ENCODE measurements around the gene GDF10. TPM values are rescaled to one million over a fixed set of nuclear protein-coding genes. Genes with fewer than 3 reads are reported as not detected.

GDF10 gene
- total RNA-seq, 4 donors from 2014 or later = 5.8 to 29.7 (median 10.8) TPM

GRCh38 chr10:47310090-47310505 is 10.1 kb downstream of the GDF10 start:
- no peak overlapping the region for H3K4me3 ChIP-seq
- H3K9me3 ChIP-seq = no peaks in the 10 kb centered on the region
- peaks cover 9% of the 10 kb centered on the region for H3K27me3 ChIP-seq
- TF ChIP-seq POLR2A (IDR thresholded peaks at IDR 0.05) = no peak
- TF ChIP-seq CTCF (IDR thresholded peaks at IDR 0.05) = no peak
- no peak for TF ChIP-seq EP300 (IDR thresholded peaks at IDR 0.05)
- peaks cover 0 to 15% (median 0%) of the 10 kb centered on the region in 3 donors for H3K4me1 ChIP-seq
- no CpG with 5 or more reads among the region's 37 CpGs for WGBS, 2 donors (ENCODE audit: low coverage in 1 of 2)
- no peak overlapping the region for H3K27ac ChIP-seq
- ATAC-seq = no peak
- no peaks in the 10 kb centered on the region for H3K36me3 ChIP-seq

GRCh38 chr10:47311193-47311931 is 11.4 kb downstream of the GDF10 start:
- ATAC-seq = no peak
- Histone ChIP-seq H3K9me3 (no peaks in the 10 kb centered on the region), H3K36me3 (no peaks in the 10 kb centered on the region), H3K27me3 (peaks cover 9% of the 10 kb centered on the region), H3K4me3 (no peak overlapping the region), H3K27ac (no peak overlapping the region), H3K4me1 (peaks cover 0 to 15% (median 0%) of the 10 kb centered on the region in 3 donors)
- WGBS, 2 donors (ENCODE audit: low coverage in 1 of 2) = 0 to 14% methylated on average over 1 to 8 of the region's 10 CpGs
- TF ChIP-seq CTCF (IDR thresholded peaks at IDR 0.05) (no peak), POLR2AphosphoS5 (IDR thresholded peaks at IDR 0.05) (no peak), POLR2A (IDR thresholded peaks at IDR 0.05) (no peak), EP300 (IDR thresholded peaks at IDR 0.05) (no peak)

- peak; percentile 72 for ATAC-seq
- Histone ChIP-seq H3K4me1 (peaks cover 0 to 15% (median 0%) of the 10 kb centered on the region in 3 donors), H3K9me3 (no peaks in the 10 kb centered on the region), H3K27ac (no peak overlapping the region), H3K36me3 (no peaks in the 10 kb centered on the region), H3K4me3 (no peak overlapping the region), H3K27me3 (peaks cover 5% of the 10 kb centered on the region)
- TF ChIP-seq CTCF (IDR thresholded peaks at IDR 0.05) (peak in 3 of 4 experiments; percentile 62 to 83 (median 83)), EP300 (IDR thresholded peaks at IDR 0.05) (no peak)
- 0% methylated on average over 1 of the region's 20 CpGs; no CpG with 5 or more reads in 1 of the 2 donors for WGBS, 2 donors (ENCODE audit: low coverage in 1 of 2)
These were observed 12.1 kb downstream of the GDF10 start for GRCh38 chr10:47311932-47312662.

GRCh38 chr10:47312663-47312995 is 12.6 kb downstream of the GDF10 start:
- no peaks in the 10 kb centered on the region for H3K36me3 ChIP-seq
- no peak overlapping the region for H3K27ac ChIP-seq
- peaks cover 5% of the 10 kb centered on the region for H3K27me3 ChIP-seq
- no peak for ATAC-seq
- TF ChIP-seq CTCF (IDR thresholded peaks at IDR 0.05) (no peak), POLR2AphosphoS5 (IDR thresholded peaks at IDR 0.05) (no peak), POLR2A (IDR thresholded peaks at IDR 0.05) (no peak), EP300 (IDR thresholded peaks at IDR 0.05) (no peak)
- peaks cover 0 to 15% (median 0%) of the 10 kb centered on the region in 3 donors for H3K4me1 ChIP-seq
- no peaks in the 10 kb centered on the region for H3K9me3 ChIP-seq
- H3K4me3 ChIP-seq = no peak overlapping the region
- WGBS, 2 donors (ENCODE audit: low coverage in 1 of 2) = 80% methylated on average over 2 of the region's 7 CpGs; no CpG with 5 or more reads in 1 of the 2 donors
